Uterus (tissue), 2 donors: ENCODE data around the gene PSMA5.

Source experiments
- POLR2A ChIP-seq, 2 donors: fragments of 450-650 bp; IDR thresholded peaks; one replicate each; pipeline ENCODE4 v1.6.1; 2016; ENCODE audit warnings: antibody characterized with exemption in 2 of 2, mild to moderate bottlenecking in 1 of 2, moderate library complexity in 1 of 2
- TF ChIP-seq, protein P1 (sequence below), 4 experiments: fragments of 200-600 bp in 2 of 4; fragments of 450-650 bp in 2 of 4; sonication (generic) in 2 of 4; IDR thresholded peaks; one replicate each; pipeline ENCODE4 v1.5.1; 2016 to 2019; ENCODE audit warnings: antibody characterized with exemption in 4 of 4, mild to moderate bottlenecking in 2 of 4, moderate library complexity in 1 of 4

DNA sequence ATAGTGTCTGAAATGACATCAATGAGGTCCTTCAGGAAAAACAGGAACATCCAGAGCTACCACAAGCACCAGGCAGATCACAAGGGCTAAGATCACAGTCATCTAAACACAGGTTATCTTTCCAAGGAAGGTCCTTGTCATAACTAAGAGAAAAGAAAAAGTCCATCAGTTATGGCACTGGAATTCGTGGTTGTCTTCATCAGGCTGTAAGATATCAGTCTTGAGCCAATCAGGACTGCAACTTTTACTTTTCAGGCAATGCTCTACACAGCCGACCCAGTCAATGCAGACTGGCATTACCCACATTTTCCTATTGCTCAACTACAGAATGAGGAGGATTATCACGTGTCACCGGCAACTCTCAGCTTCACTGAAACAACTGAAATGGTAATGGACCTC, 54.9 kb downstream of the PSMA5 start:
- TF ChIP-seq, protein P1, sequence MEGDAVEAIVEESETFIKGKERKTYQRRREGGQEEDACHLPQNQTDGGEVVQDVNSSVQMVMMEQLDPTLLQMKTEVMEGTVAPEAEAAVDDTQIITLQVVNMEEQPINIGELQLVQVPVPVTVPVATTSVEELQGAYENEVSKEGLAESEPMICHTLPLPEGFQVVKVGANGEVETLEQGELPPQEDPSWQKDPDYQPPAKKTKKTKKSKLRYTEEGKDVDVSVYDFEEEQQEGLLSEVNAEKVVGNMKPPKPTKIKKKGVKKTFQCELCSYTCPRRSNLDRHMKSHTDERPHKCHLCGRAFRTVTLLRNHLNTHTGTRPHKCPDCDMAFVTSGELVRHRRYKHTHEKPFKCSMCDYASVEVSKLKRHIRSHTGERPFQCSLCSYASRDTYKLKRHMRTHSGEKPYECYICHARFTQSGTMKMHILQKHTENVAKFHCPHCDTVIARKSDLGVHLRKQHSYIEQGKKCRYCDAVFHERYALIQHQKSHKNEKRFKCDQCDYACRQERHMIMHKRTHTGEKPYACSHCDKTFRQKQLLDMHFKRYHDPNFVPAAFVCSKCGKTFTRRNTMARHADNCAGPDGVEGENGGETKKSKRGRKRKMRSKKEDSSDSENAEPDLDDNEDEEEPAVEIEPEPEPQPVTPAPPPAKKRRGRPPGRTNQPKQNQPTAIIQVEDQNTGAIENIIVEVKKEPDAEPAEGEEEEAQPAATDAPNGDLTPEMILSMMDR (IDR thresholded peaks at IDR 0.05): no peak
- TF ChIP-seq POLR2A (IDR thresholded peaks at IDR 0.05): no peak
